Neuronal stem cell (in vitro differentiated cells): ENCODE measurements around the gene R3HCC1L.

ENCODE experiments used
- DNase-seq: peaks from one replicate; pipeline ENCODE4 v3.0.0-alpha.2; 2013; ENCODE audit warnings: low spot score
- H2AFZ ChIP-seq: one replicate; pipeline ENCODE4 v1.6.1; 2013; ENCODE audit warnings: mild to moderate bottlenecking, low read length, inconsistent platforms
- H2AK5ac ChIP-seq: 2 replicates; pipeline ENCODE4 v1.6.1; 2013; ENCODE audit warnings: low read depth, mild to moderate bottlenecking, inconsistent platforms, low read length, moderate library complexity, mixed read lengths
- H2BK120ac ChIP-seq: 2 replicates; pipeline ENCODE4 v1.6.1; 2013; ENCODE audit warnings: low read depth, mild to moderate bottlenecking, inconsistent platforms, low read length, moderate library complexity, mixed read lengths
- H2BK12ac ChIP-seq: one replicate; pipeline ENCODE4 v1.6.1; 2013; ENCODE audit warnings: low read length, inconsistent platforms
- H2BK15ac ChIP-seq: 2 replicates; pipeline ENCODE4 v1.6.1; 2013; ENCODE audit warnings: mild to moderate bottlenecking, low read length, inconsistent platforms, mixed read lengths
- H2BK5ac ChIP-seq: one replicate; pipeline ENCODE4 v1.6.1; 2013; ENCODE audit warnings: inconsistent platforms, mild to moderate bottlenecking, low read length, moderate library complexity
- H3K14ac ChIP-seq: one replicate; pipeline ENCODE4 v1.6.1; 2013; ENCODE audit warnings: low read length, inconsistent platforms
- H3K18ac ChIP-seq: 2 replicates; pipeline ENCODE4 v1.6.1; 2013; ENCODE audit warnings: low read length, inconsistent platforms
- H3K23ac ChIP-seq: 2 replicates; pipeline ENCODE4 v1.6.1; 2013; ENCODE audit warnings: low read depth, mild to moderate bottlenecking, mixed read lengths, low read length, inconsistent platforms; ENCODE audit not compliant: poor library complexity
- H3K27ac ChIP-seq: replicated peaks from 3 replicates; pipeline ENCODE4 v1.5.1; 2013; ENCODE audit warnings: low read length, inconsistent platforms
- H3K27me3 ChIP-seq, 3 experiments: 2 replicates each; pipeline ENCODE4 v1.6.1; 2013; ENCODE audit warnings: low read length in 3 of 3, mild to moderate bottlenecking in 2 of 3, inconsistent platforms in 1 of 3, low read depth in 1 of 3, mixed read lengths in 1 of 3, moderate library complexity in 1 of 3; ENCODE audit not compliant: control insufficient read depth in 3 of 3, insufficient read depth in 3 of 3
- H3K36me3 ChIP-seq, 2 donors: replicated peaks in 1 of 2; 2 replicates each; pipeline ENCODE4 v1.6.1; 2013; ENCODE audit warnings: low read length in 2 of 2; ENCODE audit not compliant: control insufficient read depth in 2 of 2, insufficient read depth in 2 of 2
- H3K4ac ChIP-seq: 2 replicates; pipeline ENCODE4 v1.6.1; 2013; ENCODE audit warnings: inconsistent platforms, mild to moderate bottlenecking, low read length, moderate library complexity
- H3K4me1 ChIP-seq, 2 donors: 1 replicate in 1 of 2; 2 replicates in 1 of 2; pipeline ENCODE4 v1.6.1; 2013; ENCODE audit warnings: low read length in 2 of 2, low read depth in 1 of 2; ENCODE audit not compliant: control insufficient read depth in 2 of 2, insufficient read depth in 1 of 2
- H3K4me2 ChIP-seq: one replicate; pipeline ENCODE4 v1.6.1; 2013; ENCODE audit warnings: mild to moderate bottlenecking, low read length, inconsistent platforms; ENCODE audit not compliant: insufficient read depth, poor library complexity, severe bottlenecking
- H3K4me3 ChIP-seq, 2 donors: 2 replicates each; pipeline ENCODE4 v1.5.1; 2013; ENCODE audit warnings: low read length in 2 of 2, mild to moderate bottlenecking in 2 of 2, inconsistent platforms in 1 of 2, moderate library complexity in 1 of 2
- H3K79me1 ChIP-seq: one replicate; pipeline ENCODE4 v1.6.1; 2013; ENCODE audit warnings: low read depth, mild to moderate bottlenecking, inconsistent platforms, low read length, moderate library complexity
- H3K9ac ChIP-seq: one replicate; pipeline ENCODE4 v1.6.1; 2013; ENCODE audit warnings: mild to moderate bottlenecking, low read depth, low read length, inconsistent platforms; ENCODE audit not compliant: poor library complexity
- H3K9me3 ChIP-seq, 2 donors: replicated peaks in 1 of 2; 2 replicates each; pipeline versions ENCODE3 to v1.6.1; 2013; ENCODE audit warnings: low read length in 2 of 2, mild to moderate bottlenecking in 2 of 2, inconsistent platforms in 1 of 2, low read depth in 1 of 2, mixed read lengths in 1 of 2, moderate library complexity in 1 of 2; ENCODE audit not compliant: control insufficient read depth in 2 of 2, insufficient read depth in 1 of 2
- H4K8ac ChIP-seq: one replicate; pipeline ENCODE4 v1.6.1; 2013; ENCODE audit warnings: low read depth, mild to moderate bottlenecking, inconsistent platforms, low read length, moderate library complexity
- H4K91ac ChIP-seq: one replicate; pipeline ENCODE4 v1.6.1; 2013; ENCODE audit warnings: low read length, low read depth, mild to moderate bottlenecking, inconsistent platforms; ENCODE audit not compliant: poor library complexity
- WGBS, 2 donors: extraction: QIAGEN DNeasy Blood & Tissue Kit; methylation state at CpG; one replicate each; pipeline ENCODE4 v1.1.7; 2013; ENCODE audit warnings: missing lambda C conversion rate in 2 of 2, mixed read lengths in 1 of 2; ENCODE audit not compliant: insufficient read length in 2 of 2, insufficient replicate concordance in 1 of 2; ENCODE audit errors: extremely low coverage in 2 of 2; 5-methylcytosine and 5-hydroxymethylcytosine counted together

Gene R3HCC1L

GRCh38 chr10:98269435-98269912 lies 135.0 kb downstream of the R3HCC1L start:
- Histone ChIP-seq H2BK12ac (peak overlapping the region; percentile 65), H4K91ac (peak overlapping the region; percentile 40), H3K4ac (no peak overlapping the region), H3K14ac (no peak overlapping the region), H4K8ac (no peak overlapping the region), H3K27me3 (peaks cover 0 to 23% (median 2%) of the 10 kb centered on the region in 3 experiments), H2AFZ (no peak overlapping the region), H3K36me3 (no peaks in the 10 kb centered on the region), H2BK120ac (no peak overlapping the region), H3K4me2 (no peak overlapping the region), H2BK15ac (no peak overlapping the region), H3K27ac (no peak overlapping the region), H3K4me1 (peaks cover 9 to 33% of the 10 kb centered on the region in 2 donors), H3K9ac (no peak overlapping the region), H3K4me3 (no peak overlapping the region), H2BK5ac (no peak overlapping the region), H3K18ac (peak overlapping the region; percentile 86), H3K9me3 (no peaks in the 10 kb centered on the region), H3K79me1 (no peaks in the 10 kb centered on the region), H2AK5ac (peak overlapping the region; percentile 9), H3K23ac (no peak overlapping the region)
- DNase-seq, result no peak
- WGBS, 2 donors, result no CpG with 5 or more reads among the region's 8 CpGs

- Histone ChIP-seq H3K9me3 (no peaks in the 10 kb centered on the region), H2BK12ac (no peak overlapping the region), H2AK5ac (peak overlapping the region; percentile 9), H3K79me1 (no peaks in the 10 kb centered on the region), H2BK120ac (no peak overlapping the region), H3K36me3 (no peaks in the 10 kb centered on the region), H3K14ac (no peak overlapping the region), H3K4me1 (peaks cover 9 to 33% of the 10 kb centered on the region in 2 donors), H3K9ac (no peak overlapping the region), H4K91ac (no peak overlapping the region), H3K23ac (no peak overlapping the region), H3K4me3 (no peak overlapping the region), H4K8ac (no peak overlapping the region), H3K4me2 (no peak overlapping the region), H2BK15ac (no peak overlapping the region), H3K18ac (peak overlapping the region; percentile 2), H2AFZ (no peak overlapping the region), H2BK5ac (no peak overlapping the region), H3K27ac (no peak overlapping the region), H3K4ac (no peak overlapping the region), H3K27me3 (peaks cover 0 to 23% (median 2%) of the 10 kb centered on the region in 3 experiments)
- no peak for DNase-seq
- no CpG with 5 or more reads among the region's 10 CpGs for WGBS, 2 donors
Measured at GRCh38 chr10:98270073-98270740, 135.8 kb downstream of the R3HCC1L start.

GRCh38 chr10:98270786-98271185 lies 136.3 kb downstream of the R3HCC1L start:
- Histone ChIP-seq H3K9ac (no peak overlapping the region), H2BK5ac (no peak overlapping the region), H3K4ac (no peak overlapping the region), H2BK12ac (no peak overlapping the region), H3K9me3 (no peaks in the 10 kb centered on the region), H3K14ac (no peak overlapping the region), H2BK15ac (no peak overlapping the region), H3K27ac (no peak overlapping the region), H3K36me3 (no peaks in the 10 kb centered on the region), H3K23ac (peak overlapping the region; percentile 25), H3K79me1 (no peaks in the 10 kb centered on the region), H3K4me1 (peaks cover 9 to 30% of the 10 kb centered on the region in 2 donors), H3K4me3 (no peak overlapping the region), H2AFZ (no peak overlapping the region), H2AK5ac (peak overlapping the region; percentile 9), H3K27me3 (peaks cover 0 to 23% (median 2%) of the 10 kb centered on the region in 3 experiments), H3K4me2 (no peak overlapping the region), H4K91ac (no peak overlapping the region), H4K8ac (no peak overlapping the region), H3K18ac (peak overlapping the region; percentile 4), H2BK120ac (no peak overlapping the region)
- DNase-seq, result no peak
- whole genome bisulfite sequencing, 2 donors, result no CpG with 5 or more reads among the region's 2 CpGs

GRCh38 chr10:98272245-98272644 lies 137.8 kb downstream of the R3HCC1L start:
- no peaks in the 10 kb centered on the region for H3K79me1 ChIP-seq
- peak overlapping the region; percentile 87 for H3K18ac ChIP-seq
- H2BK12ac ChIP-seq, result no peak overlapping the region
- peak overlapping the region; percentile 78 for H3K14ac ChIP-seq
- no CpG with 5 or more reads among the region's 8 CpGs for WGBS, 2 donors
- H3K27ac ChIP-seq, result no peak overlapping the region
- H2AK5ac ChIP-seq, result peak overlapping the region; percentile 82
- H2BK120ac ChIP-seq, result no peak overlapping the region
- H3K27me3 ChIP-seq, result peaks cover 0 to 23% (median 2%) of the 10 kb centered on the region in 3 experiments
- peak overlapping the region; percentile 92 for H3K23ac ChIP-seq
- H3K4me3 ChIP-seq, result no peak overlapping the region
- DNase-seq, result no peak
- no peak overlapping the region for H3K4ac ChIP-seq
- peaks cover 4 to 17% of the 10 kb centered on the region in 2 donors for H3K4me1 ChIP-seq
- H2AFZ ChIP-seq, result no peak overlapping the region
- no peak overlapping the region for H2BK15ac ChIP-seq
- no peak overlapping the region for H2BK5ac ChIP-seq
- H4K91ac ChIP-seq, result no peak overlapping the region
- H4K8ac ChIP-seq, result no peak overlapping the region
- no peaks in the 10 kb centered on the region for H3K9me3 ChIP-seq
- H3K9ac ChIP-seq, result peak overlapping the region; percentile 46
- no peaks in the 10 kb centered on the region for H3K36me3 ChIP-seq
- H3K4me2 ChIP-seq, result no peak overlapping the region
